Epithelial cell of proximal tubule (primary cell): ENCODE measurements around the gene PPIP5K1. TPM values are rescaled to one million over a fixed set of nuclear protein-coding genes. Genes with fewer than 3 reads are reported as not detected.

Experiments
- DNase-seq: peaks from one replicate; pipeline ENCODE4 v3.0.0-alpha.2; 2011; ENCODE audit warnings: low read depth
- H3K4me3 ChIP-seq: 2 replicates; pipeline ENCODE4 v1.5.1; 2011; ENCODE audit warnings: low read depth, mild to moderate bottlenecking, low read length
- total RNA-seq: library from RNA; depleted of rRNA; stranded (reverse); fragments of >200 nt; gene quantifications from 2 replicates; pipeline ENCODE4 v1.2.3, GENCODE V29; 2015
- TF ChIP-seq, protein P1 (sequence below): conservative IDR thresholded peaks from 2 replicates; pipeline ENCODE4 v1.5.1; 2012; ENCODE audit warnings: low read depth, mild to moderate bottlenecking, low read length

The PPIP5K1 gene
- total RNA-seq, 1 donor from 2014 or later = 6.7 TPM

DNA sequence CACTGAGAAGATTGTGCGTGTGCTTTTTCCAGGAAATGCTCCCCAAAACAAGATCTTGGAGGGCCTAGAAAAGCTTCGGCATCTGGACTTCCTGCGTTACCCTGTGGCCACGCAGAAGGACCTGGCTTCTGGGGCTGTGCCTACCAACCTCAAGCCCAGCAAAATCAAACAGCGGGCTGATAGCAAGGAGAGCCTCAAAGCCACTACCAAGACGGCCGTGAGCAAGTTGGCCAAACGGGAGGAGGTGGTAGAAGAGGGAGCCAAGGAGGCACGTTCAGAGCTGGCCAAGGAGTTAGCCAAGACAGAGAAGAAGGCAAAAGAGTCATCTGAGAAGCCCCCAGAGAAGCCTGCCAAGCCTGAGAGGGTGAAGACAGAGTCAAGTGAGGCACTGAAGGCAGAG is 67.8 kb downstream of the PPIP5K1 start:
- TF ChIP-seq, protein P1, sequence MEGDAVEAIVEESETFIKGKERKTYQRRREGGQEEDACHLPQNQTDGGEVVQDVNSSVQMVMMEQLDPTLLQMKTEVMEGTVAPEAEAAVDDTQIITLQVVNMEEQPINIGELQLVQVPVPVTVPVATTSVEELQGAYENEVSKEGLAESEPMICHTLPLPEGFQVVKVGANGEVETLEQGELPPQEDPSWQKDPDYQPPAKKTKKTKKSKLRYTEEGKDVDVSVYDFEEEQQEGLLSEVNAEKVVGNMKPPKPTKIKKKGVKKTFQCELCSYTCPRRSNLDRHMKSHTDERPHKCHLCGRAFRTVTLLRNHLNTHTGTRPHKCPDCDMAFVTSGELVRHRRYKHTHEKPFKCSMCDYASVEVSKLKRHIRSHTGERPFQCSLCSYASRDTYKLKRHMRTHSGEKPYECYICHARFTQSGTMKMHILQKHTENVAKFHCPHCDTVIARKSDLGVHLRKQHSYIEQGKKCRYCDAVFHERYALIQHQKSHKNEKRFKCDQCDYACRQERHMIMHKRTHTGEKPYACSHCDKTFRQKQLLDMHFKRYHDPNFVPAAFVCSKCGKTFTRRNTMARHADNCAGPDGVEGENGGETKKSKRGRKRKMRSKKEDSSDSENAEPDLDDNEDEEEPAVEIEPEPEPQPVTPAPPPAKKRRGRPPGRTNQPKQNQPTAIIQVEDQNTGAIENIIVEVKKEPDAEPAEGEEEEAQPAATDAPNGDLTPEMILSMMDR = no peak
- no peak overlapping the region for H3K4me3 ChIP-seq
- no peak for DNase-seq

DNA sequence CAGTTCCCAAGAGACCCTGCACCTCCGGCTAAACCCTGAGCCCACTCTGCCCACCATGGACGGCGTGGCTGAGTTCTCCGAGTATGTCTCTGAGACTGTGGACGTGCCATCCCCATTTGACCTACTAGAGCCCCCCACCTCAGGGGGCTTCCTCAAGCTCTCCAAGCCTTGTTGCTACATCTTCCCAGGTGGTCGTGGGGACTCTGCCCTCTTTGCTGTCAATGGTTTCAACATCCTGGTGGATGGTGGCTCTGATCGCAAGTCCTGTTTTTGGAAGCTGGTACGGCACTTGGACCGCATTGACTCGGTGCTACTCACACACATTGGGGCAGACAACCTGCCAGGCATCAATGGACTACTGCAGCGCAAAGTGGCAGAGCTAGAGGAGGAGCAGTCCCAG is 68.6 kb downstream of the PPIP5K1 start:
- no peak for DNase-seq
- TF ChIP-seq, protein P1 = no peak

DNA sequence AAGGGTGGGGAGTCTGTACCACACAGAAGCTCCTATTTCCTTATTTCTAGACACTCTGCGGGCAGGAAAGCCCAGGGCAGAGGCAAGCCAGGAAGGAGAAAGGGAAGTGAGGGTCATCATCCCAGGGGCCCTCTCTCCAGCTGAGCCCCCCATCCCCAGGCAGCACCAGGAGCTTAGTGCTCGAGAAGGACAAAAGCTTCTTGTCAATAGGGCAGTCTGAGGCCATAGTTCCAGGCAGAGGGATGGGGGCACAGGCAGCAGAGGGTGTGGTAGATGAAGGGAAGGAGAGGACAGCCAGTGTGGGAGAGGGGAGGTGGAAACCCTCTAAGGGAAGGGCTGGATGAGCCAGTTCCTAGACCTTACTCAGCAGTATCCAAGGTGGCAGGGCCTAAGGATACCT is 69.9 kb downstream of the PPIP5K1 start:
- TF ChIP-seq, protein P1 = no peak

More for the DNA sequence above, 68.6 kb downstream of the PPIP5K1 start:
- H3K4me3 ChIP-seq = no peak overlapping the region

DNA sequence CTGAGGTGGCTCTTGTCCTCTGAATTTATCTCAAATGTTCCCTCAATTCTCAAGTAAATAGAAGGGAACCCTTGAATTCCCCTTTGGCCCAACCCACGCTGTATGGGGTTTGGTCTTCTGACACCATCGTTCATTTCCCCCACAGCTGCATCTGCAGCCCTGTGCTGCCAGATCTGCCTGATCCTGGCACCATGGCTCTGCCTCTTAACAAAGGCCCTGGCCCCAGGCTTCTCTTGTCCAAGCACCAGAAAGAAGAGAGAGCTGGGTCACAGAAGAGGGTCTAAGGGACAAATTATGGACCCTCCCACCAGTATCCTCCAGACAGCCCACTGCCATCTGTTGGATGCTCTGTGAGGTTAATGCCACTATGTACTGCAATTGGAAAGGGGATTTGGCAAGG is 70.8 kb downstream of the PPIP5K1 start:
- H3K4me3 ChIP-seq = no peak overlapping the region
- no peak for DNase-seq
- TF ChIP-seq, protein P1 = no peak

More for the DNA sequence above, 69.9 kb downstream of the PPIP5K1 start:
- no peak overlapping the region for H3K4me3 ChIP-seq
- DNase-seq = no peak

DNA sequence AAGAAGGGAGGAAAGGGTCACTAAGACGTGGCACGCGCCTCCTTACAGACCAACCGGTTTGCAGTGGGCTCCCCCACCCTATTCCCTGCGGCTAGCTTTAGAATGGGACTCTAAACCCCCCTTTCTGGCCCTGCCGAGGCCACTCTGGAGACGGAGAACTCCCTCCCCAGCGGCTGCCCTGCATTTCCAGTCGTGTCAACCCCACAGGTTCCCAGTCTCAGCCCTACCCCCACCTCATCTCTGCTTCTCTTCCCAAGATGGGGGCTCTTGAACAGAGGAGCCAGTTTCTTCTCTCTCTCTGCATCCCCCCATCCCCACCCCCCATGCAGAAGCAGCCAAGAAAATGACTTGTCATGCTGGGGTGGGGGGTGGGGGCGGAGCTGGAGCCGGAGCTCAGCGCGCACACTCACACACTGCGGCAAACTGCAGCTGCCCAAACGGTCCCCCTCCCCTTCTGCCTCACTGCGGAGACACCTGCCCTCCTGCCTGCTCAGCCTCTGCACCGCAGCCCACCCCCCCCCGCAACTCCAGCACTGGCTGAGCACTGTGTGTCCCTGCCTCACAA is 71.7 kb downstream of the PPIP5K1 start:
- no peak for DNase-seq
- TF ChIP-seq, protein P1 = no peak

DNA sequence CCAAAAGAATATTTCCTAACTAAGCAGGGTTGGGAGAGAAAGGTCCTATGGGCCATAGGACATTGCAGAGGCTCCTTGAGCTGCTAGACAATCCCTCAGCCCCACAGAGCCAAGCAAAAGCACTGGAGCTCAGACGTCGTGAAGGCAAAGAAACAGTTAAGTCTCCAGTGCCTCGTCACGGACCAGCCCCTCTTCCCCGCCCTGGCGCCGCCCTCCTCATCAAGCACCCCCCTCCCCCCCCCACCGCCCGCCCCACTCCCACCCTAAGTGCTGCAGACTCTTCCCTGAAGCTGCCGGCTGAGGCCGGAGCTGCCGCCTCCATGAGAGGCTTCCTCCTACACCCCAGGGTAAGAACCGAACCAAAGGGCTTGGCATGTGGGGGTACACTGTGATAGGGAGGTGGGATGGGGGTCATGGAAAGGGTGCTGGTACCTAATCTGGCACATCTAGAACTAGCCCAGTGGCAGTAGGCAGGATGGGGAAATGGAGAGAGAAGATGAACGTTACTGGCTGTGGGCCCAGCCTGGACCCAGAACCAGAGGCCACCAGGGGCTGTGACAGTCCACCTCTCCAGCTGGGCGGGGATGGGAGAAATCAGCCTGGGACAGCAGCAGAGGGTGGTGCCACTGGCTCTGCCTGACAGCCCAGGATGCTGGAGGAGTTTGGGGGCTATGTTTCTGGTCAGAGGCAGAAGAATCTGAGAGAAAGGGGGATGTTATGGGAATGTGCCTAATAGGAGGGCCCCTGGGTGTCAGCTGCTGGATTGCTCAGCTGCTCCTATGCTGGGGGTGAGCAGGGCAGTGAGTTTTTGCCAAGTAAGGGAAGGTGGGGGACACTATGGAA is 72.4 kb downstream of the PPIP5K1 start, which contains the start of gene MAP1A:
Gene MAP1A, plus strand, starts transcription at position 255 of the 843 bp plus-strand sequence. CDS start 3,866 bp downstream, outside the sequence.
- H3K4me3 ChIP-seq = peak within 1 kb of the TSS; percentile 39
- DNase-seq = no peak
- TF ChIP-seq, protein P1 = no peak

More for the DNA sequence above, 71.7 kb downstream of the PPIP5K1 start:
- peak overlapping the region; percentile 39 for H3K4me3 ChIP-seq
